Memory B cell (primary cell): Measurements from ENCODE around the gene SSH3.
"Not testable (repeated sequence)": the region's sequence is repeated elsewhere in the genome, so short reads cannot be mapped to it uniquely, and the experiment has no call there.

Experiments
- ATAC-seq: fragments of 150-1000 bp; cut with Tn5 transposase; 2 replicates; pipeline ENCODE4 v1.10.0; 2021; ENCODE audit warnings: low read depth, mild to moderate bottlenecking, moderate library complexity
- DNase-seq, 2 donors: peaks; one replicate each; pipeline ENCODE4 v3.0.0; 2022; ENCODE audit warnings: low spot score in 2 of 2
- H3K27ac Mint-ChIP-seq: one replicate; pipeline ENCODE4 v1.8.0; 2022; ENCODE audit warnings: mild to moderate bottlenecking, moderate library complexity, mixed read lengths
- H3K27me3 Mint-ChIP-seq: one replicate; pipeline ENCODE4 v1.8.0; 2022; ENCODE audit warnings: mixed read lengths
- H3K36me3 Mint-ChIP-seq: one replicate; pipeline ENCODE4 v1.8.0; 2022; ENCODE audit warnings: mild to moderate bottlenecking, mixed read lengths
- H3K4me1 Mint-ChIP-seq: one replicate; pipeline ENCODE4 v1.8.0; 2022; ENCODE audit warnings: mixed read lengths
- H3K4me3 Mint-ChIP-seq: one replicate; pipeline ENCODE4 v1.8.0; 2022; ENCODE audit warnings: mild to moderate bottlenecking, moderate library complexity, mixed read lengths
- H3K9me3 Mint-ChIP-seq: one replicate; pipeline ENCODE4 v1.8.0; 2022; ENCODE audit warnings: mixed read lengths

The SSH3 gene

DNA sequence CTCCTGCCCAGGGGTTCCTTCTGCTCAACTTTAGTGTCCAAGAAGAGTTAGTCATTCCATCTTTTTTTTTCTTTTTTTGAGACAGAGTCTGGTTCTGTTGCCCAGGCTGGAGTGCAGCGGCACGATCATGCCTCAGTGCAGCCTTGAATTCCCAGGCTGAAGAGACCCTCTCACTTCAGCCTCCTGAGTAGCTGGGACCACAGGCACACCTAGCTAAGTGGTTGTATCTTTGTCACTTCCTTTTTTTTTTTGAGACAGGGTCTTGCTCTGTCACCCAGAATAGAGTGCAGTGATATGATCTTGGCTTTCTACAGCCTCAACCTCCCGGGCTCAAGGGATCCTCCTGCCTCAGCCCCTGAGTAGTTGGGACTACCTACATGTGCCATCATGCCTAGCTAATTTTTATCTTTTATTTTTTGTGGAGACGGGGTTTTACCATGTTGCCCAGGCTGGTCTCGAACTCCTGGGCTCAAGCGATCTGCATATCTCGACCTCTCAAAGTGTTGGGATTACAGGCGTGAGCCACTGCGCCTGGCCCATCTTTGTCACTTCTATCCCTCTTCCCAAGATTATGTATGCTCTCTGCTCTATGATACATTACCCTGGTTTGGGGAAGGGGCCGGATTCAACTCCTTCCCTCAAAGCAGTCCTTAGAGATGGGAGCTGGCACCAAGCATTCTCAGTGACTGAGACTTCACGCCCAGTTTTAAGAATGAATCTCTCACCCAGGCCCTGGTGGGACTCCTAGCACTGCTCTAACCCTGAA lies 10.0 kb downstream of the SSH3 start:
- peaks cover 12% of the 10 kb centered on the region for H3K4me1 Mint-ChIP-seq
- no peaks in the 10 kb centered on the region for H3K36me3 Mint-ChIP-seq
- no peaks in the 10 kb centered on the region for H3K9me3 Mint-ChIP-seq
- H3K27me3 Mint-ChIP-seq, result no peaks in the 10 kb centered on the region
- no peak for DNase-seq
- no peak overlapping the region for H3K4me3 Mint-ChIP-seq
- no peak for ATAC-seq
- no peak overlapping the region for H3K27ac Mint-ChIP-seq

DNA sequence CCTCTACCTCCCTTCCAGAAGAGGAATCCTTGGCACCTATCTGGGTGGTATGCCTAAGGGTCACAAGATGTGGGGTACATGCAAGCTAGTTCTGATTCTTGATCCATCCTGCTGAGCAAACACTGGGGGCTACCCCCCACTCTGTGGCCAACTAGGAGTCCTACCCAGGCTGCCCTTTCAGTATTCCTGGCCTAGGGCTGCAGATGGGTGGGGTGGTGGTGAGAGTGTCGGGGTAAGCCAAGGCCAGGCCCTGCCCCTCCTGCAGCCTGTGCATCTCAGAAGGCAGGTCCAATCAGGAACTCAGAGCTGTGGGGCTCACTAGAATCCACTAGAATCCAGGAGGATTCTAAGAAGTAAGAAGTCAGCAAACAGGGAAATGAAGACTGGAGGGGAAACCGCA lies 10.9 kb downstream of the SSH3 start:
- Mint-ChIP-seq H3K27me3 (no peaks in the 10 kb centered on the region), H3K27ac (peak overlapping the region; percentile 39), H3K4me3 (no peak overlapping the region), H3K4me1 (peaks cover 15% of the 10 kb centered on the region), H3K36me3 (no peaks in the 10 kb centered on the region), H3K9me3 (no peaks in the 10 kb centered on the region)
- no peak for DNase-seq
- no peak for ATAC-seq

DNA sequence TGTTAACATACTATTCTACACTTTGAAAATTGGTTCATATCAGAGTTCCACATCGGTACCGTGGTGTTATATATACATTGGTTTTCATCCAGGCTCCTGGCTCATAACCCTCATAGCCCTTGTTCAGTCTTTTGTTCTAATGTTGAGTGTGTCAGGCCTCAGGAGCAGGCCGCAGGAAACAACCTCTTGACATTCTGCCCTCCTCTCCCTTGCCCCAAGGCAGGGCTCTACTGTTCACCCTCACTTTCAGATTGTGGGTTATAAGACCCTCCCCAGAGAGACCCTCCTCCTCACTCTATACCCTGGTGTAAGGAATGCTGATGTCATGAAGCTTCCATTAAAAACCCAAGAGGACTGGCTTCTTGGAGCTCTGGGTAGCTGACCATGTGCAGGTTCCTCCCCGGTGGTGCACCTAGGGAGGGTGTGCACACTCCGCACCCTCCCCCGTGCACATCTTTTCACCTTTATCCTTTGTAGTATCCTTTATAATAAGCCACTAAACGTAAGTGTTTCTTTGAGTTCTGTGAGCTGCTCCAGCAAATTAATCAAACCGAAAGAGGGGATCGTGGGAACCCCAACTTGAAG lies 12.1 kb downstream of the SSH3 start:
- H3K4me1 Mint-ChIP-seq, result peaks cover 16% of the 10 kb centered on the region
- no peak for ATAC-seq

DNA sequence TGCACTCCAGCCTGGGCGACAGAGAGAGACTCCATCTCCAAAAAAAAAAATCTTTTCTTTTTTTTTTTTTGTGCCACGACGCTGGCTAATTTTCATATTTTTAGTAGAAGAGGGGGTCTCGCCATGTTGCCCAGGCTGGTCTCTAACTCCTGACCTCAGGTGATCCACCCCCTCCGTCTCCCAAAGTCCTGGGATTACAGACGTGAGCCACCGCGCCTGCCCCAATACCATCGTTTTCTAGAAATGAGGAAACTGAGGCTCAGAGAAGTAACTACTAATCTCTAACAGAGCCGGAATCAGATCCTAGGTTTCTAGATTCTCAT lies 13.5 kb downstream of the SSH3 start:
- no peak overlapping the region for H3K27ac Mint-ChIP-seq
- H3K4me1 Mint-ChIP-seq, result peaks cover 16% of the 10 kb centered on the region
- H3K27me3 Mint-ChIP-seq, result no peaks in the 10 kb centered on the region
- no peaks in the 10 kb centered on the region for H3K36me3 Mint-ChIP-seq
- no peak for ATAC-seq
- no peak for DNase-seq
- no peaks in the 10 kb centered on the region for H3K9me3 Mint-ChIP-seq
- H3K4me3 Mint-ChIP-seq, result peak overlapping the region; percentile 99

More for the DNA sequence above, 12.1 kb downstream of the SSH3 start:
- no peak for DNase-seq
- Mint-ChIP-seq H3K9me3 (no peaks in the 10 kb centered on the region), H3K36me3 (no peaks in the 10 kb centered on the region), H3K4me3 (peak overlapping the region; percentile 22), H3K27me3 (no peaks in the 10 kb centered on the region), H3K27ac (no peak overlapping the region)

DNA sequence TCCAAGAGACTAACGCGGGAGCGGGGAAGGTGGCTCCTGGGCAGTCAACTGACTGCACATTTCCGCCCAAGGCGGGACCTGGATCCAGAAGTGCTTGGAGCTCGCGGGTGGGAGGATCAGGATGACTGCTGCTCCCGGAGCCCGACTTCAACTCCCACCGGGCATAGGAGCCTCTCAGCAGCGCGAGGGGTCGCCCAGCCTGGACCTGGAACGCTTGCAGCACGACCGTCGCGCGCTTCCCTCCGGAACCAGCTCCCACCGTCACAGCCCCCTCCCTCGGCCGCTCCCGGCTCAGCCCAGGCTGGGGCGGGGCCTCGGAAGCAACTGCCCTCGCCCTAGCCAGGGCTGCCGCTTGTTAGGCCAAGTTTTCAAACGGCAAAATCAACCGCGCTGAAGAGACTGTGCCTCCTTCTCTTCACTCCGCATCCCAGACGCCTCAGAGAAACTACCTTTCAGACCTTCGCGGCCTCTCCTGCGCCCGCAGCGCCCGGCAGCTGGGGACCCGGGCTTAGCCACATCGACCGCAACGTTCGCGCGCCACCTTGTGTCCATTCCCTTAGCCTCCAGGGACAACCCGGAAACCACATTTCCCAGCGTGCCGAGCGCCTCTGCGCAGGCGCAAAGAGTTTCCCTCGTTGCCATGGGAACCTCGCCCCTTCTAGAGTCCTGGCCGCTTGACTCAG lies 14.0 kb downstream of the SSH3 start:
- Mint-ChIP-seq H3K27me3 (no peaks in the 10 kb centered on the region), H3K4me3 (peak overlapping the region; percentile 99), H3K9me3 (no peaks in the 10 kb centered on the region), H3K27ac (peak overlapping the region; percentile 90), H3K36me3 (no peaks in the 10 kb centered on the region), H3K4me1 (peaks cover 15% of the 10 kb centered on the region)
- peak; percentile 98 for DNase-seq
- ATAC-seq, result peak; percentile 86

DNA sequence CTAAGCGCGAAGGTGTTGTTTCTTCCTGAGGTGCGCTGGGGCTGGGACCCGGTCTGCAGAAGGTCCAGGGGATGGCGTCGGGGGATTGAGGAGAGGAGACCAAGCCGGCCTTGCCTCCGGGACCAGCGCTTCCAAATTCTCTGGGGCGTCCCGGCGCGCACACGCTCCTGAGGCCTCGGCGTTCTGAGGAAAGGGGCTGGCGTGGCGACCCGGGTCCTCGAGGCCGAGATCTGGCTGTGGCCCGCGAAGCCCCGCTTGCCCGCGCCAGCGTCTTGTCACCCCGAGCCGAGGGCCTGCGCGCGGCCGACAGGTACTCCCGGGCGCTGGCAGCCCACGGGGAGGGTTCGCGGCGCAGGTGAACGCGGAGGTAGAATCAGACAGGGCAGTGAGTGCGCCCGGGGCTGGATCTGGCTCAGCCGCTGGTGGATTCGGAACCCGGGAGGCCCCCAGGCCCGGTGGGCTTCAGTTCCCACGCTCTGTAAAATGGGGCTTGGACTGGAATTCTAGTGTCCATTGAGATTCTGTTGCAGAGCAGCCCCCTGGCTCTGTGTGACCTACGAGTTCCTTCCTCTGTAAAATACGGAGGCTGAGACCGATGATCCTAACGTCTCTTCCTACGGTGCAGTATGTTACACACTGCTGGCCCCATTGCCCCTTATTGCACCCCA lies 14.7 kb downstream of the SSH3 start:
- Mint-ChIP-seq H3K4me1 (peaks cover 10% of the 10 kb centered on the region), H3K9me3 (no peaks in the 10 kb centered on the region), H3K27ac (peak overlapping the region; percentile 90), H3K27me3 (no peaks in the 10 kb centered on the region), H3K4me3 (peak overlapping the region; percentile 99), H3K36me3 (no peaks in the 10 kb centered on the region)
- ATAC-seq (peak; percentile 33), DNase-seq (no peak)

DNA sequence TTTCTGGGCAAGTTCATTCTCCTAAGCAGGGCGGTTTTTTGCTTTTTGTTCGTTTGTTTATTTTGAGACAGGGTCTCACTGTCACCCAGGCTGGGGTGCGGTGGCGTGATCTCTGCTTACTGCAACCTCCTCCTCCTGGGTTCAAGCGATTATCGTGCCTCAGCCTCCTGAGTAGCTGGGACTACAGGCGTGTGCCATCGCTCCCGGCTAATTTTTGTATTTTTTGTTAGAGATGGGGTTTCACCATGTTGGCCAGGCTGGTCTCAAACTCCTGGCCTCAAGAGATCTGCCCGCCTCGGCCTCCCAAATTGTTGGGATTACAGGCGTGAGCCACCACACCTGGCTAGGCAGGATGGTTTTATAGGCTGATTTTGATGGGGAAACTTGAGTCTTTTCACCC lies 15.5 kb downstream of the SSH3 start:
- H3K36me3 Mint-ChIP-seq, H3K27me3 Mint-ChIP-seq, ATAC-seq, H3K27ac Mint-ChIP-seq, H3K4me1 Mint-ChIP-seq, DNase-seq, H3K9me3 Mint-ChIP-seq: not testable (repeated sequence)
- peak overlapping the region; percentile 99 for H3K4me3 Mint-ChIP-seq

DNA sequence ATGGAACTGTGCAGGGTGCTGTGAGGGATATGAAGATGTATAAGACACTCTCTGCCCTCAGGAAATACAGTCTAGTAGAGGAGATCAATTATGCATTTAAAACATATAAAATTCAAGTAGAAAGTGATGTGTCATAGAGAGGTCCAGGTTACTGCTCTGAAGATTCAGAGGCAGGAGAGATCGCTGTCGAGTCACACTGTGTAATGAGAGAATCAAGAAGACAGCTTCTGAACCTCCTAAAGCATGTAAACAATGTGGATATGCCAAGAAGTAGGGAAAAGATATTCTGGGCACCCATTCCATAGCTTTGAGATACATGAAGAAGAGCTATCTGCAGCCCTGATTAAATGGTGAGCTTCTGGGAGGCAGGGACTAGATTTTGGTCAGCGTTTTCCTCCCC lies 16.7 kb downstream of the SSH3 start:
- no peaks in the 10 kb centered on the region for H3K36me3 Mint-ChIP-seq
- no peak overlapping the region for H3K4me3 Mint-ChIP-seq
- no peaks in the 10 kb centered on the region for H3K27me3 Mint-ChIP-seq
- H3K4me1 Mint-ChIP-seq, result peaks cover 9% of the 10 kb centered on the region
- no peaks in the 10 kb centered on the region for H3K9me3 Mint-ChIP-seq
- ATAC-seq, result no peak
- DNase-seq, result no peak
- no peak overlapping the region for H3K27ac Mint-ChIP-seq

DNA sequence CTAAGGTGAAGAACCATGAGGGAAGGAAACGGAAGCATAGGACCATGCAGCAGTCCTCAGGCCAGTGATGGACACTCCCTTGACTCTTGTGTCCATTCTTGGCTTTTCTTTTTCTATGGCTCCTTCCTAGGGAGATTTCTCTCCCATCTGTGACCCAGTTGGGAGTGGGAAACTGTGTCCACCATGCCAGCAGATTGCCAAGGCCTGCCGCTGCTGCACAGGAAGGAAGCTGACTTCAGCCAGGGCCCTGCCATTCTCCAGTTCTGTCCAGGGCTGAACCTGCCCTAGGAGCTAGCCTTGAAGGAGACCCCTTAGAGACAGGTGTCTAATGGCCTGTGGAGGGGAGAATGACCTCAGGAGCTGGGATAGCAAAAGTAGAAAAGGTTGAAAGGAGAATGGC lies 17.4 kb downstream of the SSH3 start:
- Mint-ChIP-seq H3K4me1 (peaks cover 9% of the 10 kb centered on the region), H3K36me3 (no peaks in the 10 kb centered on the region), H3K27ac (no peak overlapping the region), H3K4me3 (no peak overlapping the region), H3K27me3 (no peaks in the 10 kb centered on the region), H3K9me3 (no peaks in the 10 kb centered on the region)
- no peak for ATAC-seq
- DNase-seq, result no peak

DNA sequence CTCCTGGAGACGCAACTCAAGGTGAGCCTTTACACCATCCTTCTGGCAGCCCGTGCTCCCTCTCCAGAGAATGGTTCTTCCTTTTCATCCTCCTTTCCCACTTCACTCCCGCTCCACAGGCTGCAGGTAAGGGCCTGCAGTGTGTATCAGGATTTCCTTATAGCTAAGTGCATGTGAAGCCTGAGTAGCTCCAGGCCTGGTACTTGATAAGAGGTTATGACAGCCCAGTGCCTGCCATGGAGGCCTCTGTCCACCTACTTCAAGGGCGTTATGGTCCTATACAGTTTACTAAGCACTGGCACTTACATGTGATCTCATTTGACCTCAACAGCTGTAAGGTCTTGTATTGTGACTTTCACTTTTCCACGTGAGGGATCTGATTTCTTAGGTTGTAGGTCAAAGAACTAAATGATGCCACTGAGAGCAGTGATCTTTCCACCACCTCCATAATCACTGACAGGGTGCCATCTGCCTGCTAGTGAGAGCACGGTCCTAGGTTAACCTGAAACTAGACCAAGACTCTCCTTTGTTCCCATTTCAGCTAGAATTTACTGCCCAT lies 18.1 kb downstream of the SSH3 start:
- Mint-ChIP-seq H3K27ac (no peak overlapping the region), H3K4me1 (peaks cover 9% of the 10 kb centered on the region), H3K36me3 (peaks cover 1% of the 10 kb centered on the region), H3K27me3 (no peaks in the 10 kb centered on the region), H3K9me3 (no peaks in the 10 kb centered on the region), H3K4me3 (no peak overlapping the region)
- ATAC-seq (no peak), DNase-seq (no peak)

DNA sequence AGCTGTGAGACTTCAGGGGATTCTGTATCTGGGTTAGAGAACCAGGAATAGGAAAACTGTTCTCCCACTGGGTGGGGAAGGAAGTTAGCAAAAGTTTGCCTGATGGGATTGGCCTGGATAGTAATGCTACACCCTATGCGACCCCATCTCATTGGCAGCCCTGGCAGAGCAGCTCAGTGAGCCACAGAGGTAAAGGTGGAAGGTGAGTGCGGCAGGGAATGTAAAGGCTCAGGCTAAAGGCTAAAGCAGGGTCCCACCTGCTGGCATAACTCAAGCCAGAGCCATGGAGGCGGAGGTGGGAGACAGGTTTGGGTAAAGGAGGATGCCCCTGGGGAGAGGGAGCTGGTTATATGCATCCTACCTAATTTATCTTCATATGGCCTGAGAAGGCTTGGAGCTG lies 18.7 kb downstream of the SSH3 start:
- DNase-seq (no peak), ATAC-seq (no peak)
- peaks cover 1% of the 10 kb centered on the region for H3K36me3 Mint-ChIP-seq
- H3K4me3 Mint-ChIP-seq, result no peak overlapping the region
- no peaks in the 10 kb centered on the region for H3K9me3 Mint-ChIP-seq
- peaks cover 9% of the 10 kb centered on the region for H3K4me1 Mint-ChIP-seq
- peak overlapping the region; percentile 16 for H3K27ac Mint-ChIP-seq
- no peaks in the 10 kb centered on the region for H3K27me3 Mint-ChIP-seq

DNA sequence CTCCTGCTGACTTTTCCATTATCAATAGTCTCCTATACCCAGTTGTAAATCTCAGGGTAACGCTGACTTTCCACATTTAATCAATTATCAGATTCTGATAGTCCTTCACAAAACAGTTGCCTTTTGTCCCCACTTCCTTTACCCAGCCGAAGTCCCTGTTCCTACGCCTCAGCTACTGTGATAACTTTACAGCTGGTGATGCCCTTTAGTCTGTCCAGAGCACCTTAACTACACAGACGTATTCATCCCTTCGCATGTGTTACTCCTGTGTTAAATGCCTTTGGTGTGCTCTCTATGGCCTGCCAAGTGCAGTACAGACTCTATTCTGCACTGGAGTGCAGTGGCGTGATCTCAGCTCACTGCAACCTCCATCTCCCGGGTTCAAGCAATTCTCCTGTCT lies 20.2 kb downstream of the SSH3 start:
- H3K36me3 Mint-ChIP-seq, result peaks cover 1% of the 10 kb centered on the region
- DNase-seq (no peak), ATAC-seq (no peak)
- H3K27me3 Mint-ChIP-seq, result no peaks in the 10 kb centered on the region
- H3K9me3 Mint-ChIP-seq, result no peaks in the 10 kb centered on the region
- peaks cover 3% of the 10 kb centered on the region for H3K4me1 Mint-ChIP-seq
- H3K27ac Mint-ChIP-seq, result no peak overlapping the region
- H3K4me3 Mint-ChIP-seq, result no peak overlapping the region

DNA sequence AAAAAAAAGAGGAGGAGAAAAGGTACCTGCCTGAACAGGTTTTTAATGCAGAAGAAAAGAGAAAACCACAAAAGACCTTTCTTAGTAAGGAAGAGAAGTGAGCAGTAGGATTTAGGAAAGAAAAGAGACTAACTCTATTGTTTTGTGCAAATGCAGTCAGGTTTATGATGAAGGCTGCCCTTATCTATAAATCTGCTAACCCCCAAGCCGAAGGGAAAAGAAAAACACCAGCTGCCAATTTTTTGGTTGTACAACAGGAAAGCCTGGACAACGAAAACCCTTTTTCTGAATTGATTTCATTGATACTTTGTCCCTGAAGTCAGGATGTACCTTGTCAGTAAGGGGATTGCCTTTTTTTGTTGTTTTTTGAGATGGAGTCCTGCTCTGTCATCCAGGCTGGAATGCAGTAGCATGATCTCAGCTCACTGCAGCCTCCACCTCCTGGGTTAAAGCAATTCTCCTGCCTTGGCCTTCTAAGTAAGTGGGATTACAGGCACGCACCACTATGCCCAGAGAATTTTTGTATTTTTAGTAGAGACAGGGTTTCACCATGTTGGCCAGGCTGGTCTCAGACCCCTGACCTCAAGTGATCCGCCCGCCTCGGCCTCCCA lies 28.9 kb downstream of the SSH3 start:
- H3K27ac Mint-ChIP-seq, result no peak overlapping the region
- ATAC-seq (no peak), DNase-seq (no peak)
- no peak overlapping the region for H3K4me3 Mint-ChIP-seq
- H3K9me3 Mint-ChIP-seq, result no peaks in the 10 kb centered on the region
- H3K4me1 Mint-ChIP-seq, result no peaks in the 10 kb centered on the region
- H3K27me3 Mint-ChIP-seq, result no peaks in the 10 kb centered on the region
- peaks cover 4% of the 10 kb centered on the region for H3K36me3 Mint-ChIP-seq

DNA sequence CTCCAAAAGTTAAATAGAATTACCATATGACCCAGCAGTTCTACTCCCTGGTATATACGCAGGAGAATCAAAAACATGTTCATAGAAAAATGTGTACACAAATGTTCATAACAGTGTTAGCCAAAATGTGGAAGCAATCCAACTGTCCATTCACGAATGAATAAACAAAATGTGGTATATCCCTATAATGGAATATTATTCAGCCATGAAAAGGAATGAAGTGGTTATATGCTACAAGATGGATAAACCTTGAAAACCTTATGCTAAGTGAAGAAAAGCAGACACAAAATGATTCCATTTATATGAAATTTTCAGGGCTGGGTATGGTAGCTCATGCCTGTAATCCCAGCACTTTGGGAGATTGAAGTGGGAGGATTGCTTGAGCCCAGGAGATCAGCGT lies 33.9 kb downstream of the SSH3 start:
- H3K9me3 Mint-ChIP-seq, result no peaks in the 10 kb centered on the region
- H3K4me3 Mint-ChIP-seq, result no peak overlapping the region
- DNase-seq (no peak), ATAC-seq (no peak)
- H3K36me3 Mint-ChIP-seq, result peaks cover 1% of the 10 kb centered on the region
- H3K27me3 Mint-ChIP-seq, result no peaks in the 10 kb centered on the region
- H3K27ac Mint-ChIP-seq, result no peak overlapping the region
- no peaks in the 10 kb centered on the region for H3K4me1 Mint-ChIP-seq
